Measurements from ENCODE around the gene CYP20A1. TPM values are rescaled to one million over a fixed set of nuclear protein-coding genes. Genes with fewer than 3 reads are reported as not detected.

Gene CYP20A1
- total and polyA plus RNA-seq, 9 of the 15 experiments (the other 6 are each of a cell fraction or from before 2014, with no cell fraction given) = 10.3 to 31.7 (median 12.4) TPM

GRCh38 chr2:203326356-203326755, 87.5 kb downstream of the CYP20A1 start:
- Histone ChIP-seq H3K4me2 (ENCODE audit: insufficient read depth, low read length) (no peak overlapping the region), H2AFZ (ENCODE audit: low read depth, low read length) (no peak overlapping the region), H3K27ac (ENCODE audit: extremely low read depth, low read depth, low read length) (no peak overlapping the region), H3K9me3 (replicated peaks; ENCODE audit: control insufficient read depth, insufficient read depth, low read depth, low read length) (no peaks in the 10 kb centered on the region), H3K4me3 (no peak overlapping the region), H3K79me2 (ENCODE audit: control insufficient read depth, insufficient read depth, low read length) (peaks cover 31% of the 10 kb centered on the region), H3K27me3 (ENCODE audit: control insufficient read depth in 2 of 2, insufficient read depth in 2 of 2, low read length in 2 of 2) (no peaks in the 10 kb centered on the region), H3K36me3 (ENCODE audit: control insufficient read depth, insufficient read depth, low read length) (no peaks in the 10 kb centered on the region), H3K9ac (ENCODE audit: insufficient read depth in 1 of 2, low read depth in 2 of 2, low read length in 2 of 2) (no peak overlapping the region), H3K9me1 (ENCODE audit: control insufficient read depth, insufficient read depth, low read length) (no peaks in the 10 kb centered on the region), H3K4me1 (replicated peaks in 1 of 2; ENCODE audit: control insufficient read depth in 2 of 2, insufficient read depth in 2 of 2, low read length in 2 of 2) (peaks cover 0 to 13% of the 10 kb centered on the region in 2 experiments; a peak in 4 of 5 replicates), H4K20me1 (replicated peaks; ENCODE audit: control insufficient read depth, insufficient read depth, low read length) (no peaks in the 10 kb centered on the region)
- intact Hi-C loops (cut with micrococcal nuclease) (no loop called here), in situ Hi-C loops (cut with MboI) (no loop called here)
- CTCF ChIA-PET (ENCODE audit: low intra/inter-chr PET ratio) = no interaction called here
- no peak for ATAC-seq
- no peak for DNase-seq (ENCODE audit: extremely low read depth in 1 of 4, low spot score in 3 of 4)
- no TSS peak for BruUV-seq (replicated peaks)
- no peak for TF ChIP-seq FUS (optimal IDR thresholded peaks at IDR 0.05; ENCODE audit: low read depth, low read length)
- no peak for TF ChIP-seq PCBP1 (IDR thresholded peaks at IDR 0.05; ENCODE audit: low read depth, low read length, poor library complexity, severe bottlenecking)
- TF ChIP-seq, protein P1, sequence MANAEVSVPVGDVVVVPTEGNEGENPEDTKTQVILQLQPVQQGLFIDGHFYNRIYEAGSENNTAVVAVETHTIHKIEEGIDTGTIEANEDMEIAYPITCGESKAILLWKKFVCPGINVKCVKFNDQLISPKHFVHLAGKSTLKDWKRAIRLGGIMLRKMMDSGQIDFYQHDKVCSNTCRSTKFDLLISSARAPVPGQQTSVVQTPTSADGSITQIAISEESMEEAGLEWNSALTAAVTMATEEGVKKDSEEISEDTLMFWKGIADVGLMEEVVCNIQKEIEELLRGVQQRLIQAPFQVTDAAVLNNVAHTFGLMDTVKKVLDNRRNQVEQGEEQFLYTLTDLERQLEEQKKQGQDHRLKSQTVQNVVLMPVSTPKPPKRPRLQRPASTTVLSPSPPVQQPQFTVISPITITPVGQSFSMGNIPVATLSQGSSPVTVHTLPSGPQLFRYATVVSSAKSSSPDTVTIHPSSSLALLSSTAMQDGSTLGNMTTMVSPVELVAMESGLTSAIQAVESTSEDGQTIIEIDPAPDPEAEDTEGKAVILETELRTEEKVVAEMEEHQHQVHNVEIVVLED (CRISPR knock-in tag; IDR thresholded peaks at IDR 0.05) = no peak
- POLR2A ChIA-PET = interaction anchor here (0.7 kb wide), 2 partner anchors 22 to 81 kb away, joined by 3 to 4 read pairs; no protein-coding TSS in a partner anchor
- no peak for FAIRE-seq
- WGBS (ENCODE audit: insufficient coverage, low coverage, missing lambda C conversion rate) = 91% methylated on average over 1 of the region's 1 CpG

DNA sequence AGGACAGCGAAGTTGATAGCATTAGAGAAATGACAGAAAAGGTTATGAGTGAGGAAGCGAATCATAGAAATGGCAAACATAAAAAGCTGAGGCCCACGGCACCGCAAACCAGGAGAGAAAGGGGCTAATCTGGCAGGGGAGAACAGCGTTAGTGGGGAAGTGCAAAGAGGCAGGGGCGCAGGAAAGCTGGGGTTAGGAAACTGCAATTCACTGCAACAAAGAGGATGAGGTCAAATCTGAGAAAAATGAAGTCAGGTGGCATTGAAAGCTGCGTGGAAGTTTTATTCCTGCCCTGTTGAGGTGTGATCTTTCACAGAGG, 88.7 kb downstream of the CYP20A1 start:
- ChIA-PET POLR2A (interaction anchor here (0.6 to 1.7 kb wide), 3 partner anchors 11 to 89 kb away, joined by 3 to 4 read pairs (median 3); partner anchors contain the start of gene CYP20A1), CTCF (ENCODE audit: low intra/inter-chr PET ratio) (no interaction called here)
- Histone ChIP-seq H4K20me1 (replicated peaks; ENCODE audit: control insufficient read depth, insufficient read depth, low read length) (no peaks in the 10 kb centered on the region), H3K27ac (ENCODE audit: extremely low read depth, low read depth, low read length) (peak overlapping the region; percentile 34; the same call in 1 of the 3 replicates), H3K4me1 (replicated peaks in 1 of 2; ENCODE audit: control insufficient read depth in 2 of 2, insufficient read depth in 2 of 2, low read length in 2 of 2) (peaks cover 0 to 13% of the 10 kb centered on the region in 2 experiments; a peak in 4 of 5 replicates), H3K79me2 (ENCODE audit: control insufficient read depth, insufficient read depth, low read length) (peaks cover 35% of the 10 kb centered on the region), H3K4me3 (peak overlapping the region; percentile 96), H3K9me1 (ENCODE audit: control insufficient read depth, insufficient read depth, low read length) (no peaks in the 10 kb centered on the region), H3K9ac (ENCODE audit: insufficient read depth in 1 of 2, low read depth in 2 of 2, low read length in 2 of 2) (peak overlapping the region; percentile 45 to 92), H3K4me2 (ENCODE audit: insufficient read depth, low read length) (peak overlapping the region; percentile 88), H3K9me3 (replicated peaks; ENCODE audit: control insufficient read depth, insufficient read depth, low read depth, low read length) (no peaks in the 10 kb centered on the region), H3K27me3 (ENCODE audit: control insufficient read depth in 2 of 2, insufficient read depth in 2 of 2, low read length in 2 of 2) (no peaks in the 10 kb centered on the region), H2AFZ (ENCODE audit: low read depth, low read length) (peak overlapping the region; percentile 95), H3K36me3 (ENCODE audit: control insufficient read depth, insufficient read depth, low read length) (no peaks in the 10 kb centered on the region)
- BruUV-seq (replicated peaks) = no TSS peak
- intact Hi-C loops (cut with micrococcal nuclease) (no loop called here), in situ Hi-C loops (cut with MboI) (no loop called here)
- peak; percentile 3; the same call in 1 of the 3 replicates for ATAC-seq
- WGBS (ENCODE audit: insufficient coverage, low coverage, missing lambda C conversion rate) = 45% methylated on average over 6 of the region's 7 CpGs
- no peak for FAIRE-seq
- 0 out of 2 replicates have a peak, but pooled peaks have one; percentile 13 for TF ChIP-seq HDAC2 (IDR thresholded peaks at IDR 0.05)
- no peak for TF ChIP-seq ZNF695 (CRISPR knock-in tag; IDR thresholded peaks at IDR 0.05)
- TF ChIP-seq ZNF707 (CRISPR knock-in tag; conservative IDR thresholded peaks at IDR 0.05) = no peak
- TF ChIP-seq SMARCA5 (IDR thresholded peaks at IDR 0.05) = peak; percentile 22; the same call in 1 of the 2 replicates
- TF ChIP-seq, protein P2, sequence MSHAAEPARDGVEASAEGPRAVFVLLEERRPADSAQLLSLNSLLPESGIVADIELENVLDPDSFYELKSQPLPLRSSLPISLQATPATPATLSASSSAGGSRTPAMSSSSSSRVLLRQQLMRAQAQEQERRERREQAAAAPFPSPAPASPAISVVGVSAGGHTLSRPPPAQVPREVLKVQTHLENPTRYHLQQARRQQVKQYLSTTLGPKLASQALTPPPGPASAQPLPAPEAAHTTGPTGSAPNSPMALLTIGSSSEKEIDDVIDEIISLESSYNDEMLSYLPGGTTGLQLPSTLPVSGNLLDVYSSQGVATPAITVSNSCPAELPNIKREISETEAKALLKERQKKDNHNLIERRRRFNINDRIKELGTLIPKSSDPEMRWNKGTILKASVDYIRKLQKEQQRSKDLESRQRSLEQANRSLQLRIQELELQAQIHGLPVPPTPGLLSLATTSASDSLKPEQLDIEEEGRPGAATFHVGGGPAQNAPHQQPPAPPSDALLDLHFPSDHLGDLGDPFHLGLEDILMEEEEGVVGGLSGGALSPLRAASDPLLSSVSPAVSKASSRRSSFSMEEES (CRISPR knock-in tag; IDR thresholded peaks at IDR 0.05) = no peak
- TF ChIP-seq MEF2D (tag; conservative IDR thresholded peaks at IDR 0.05; ENCODE audit: low read depth) = no peak
- TF ChIP-seq HEY1 (CRISPR knock-in tag; IDR thresholded peaks at IDR 0.05; ENCODE audit: borderline replicate concordance) = no peak
- TF ChIP-seq CEBPG (CRISPR knock-in tag; IDR thresholded peaks at IDR 0.05) = peak; percentile 25; the same call in 1 of the 2 replicates
- no peak for TF ChIP-seq CEBPG (tag; conservative IDR thresholded peaks at IDR 0.05 in 1 of 2, IDR thresholded peaks at IDR 0.05 in 1 of 2)
- no peak for TF ChIP-seq NFATC3 (IDR thresholded peaks at IDR 0.05)
- peak in 2 of 4 experiments; percentile 6 to 14 for DNase-seq (ENCODE audit: extremely low read depth in 1 of 4, low spot score in 3 of 4)

Data from K562 (cell line).